Measurements from ENCODE around the gene PLD1.

Gene PLD1

GRCh38 chr3:171790898-171791691 is 19.2 kb downstream of the PLD1 start:
- no peak for FAIRE-seq

DNA sequence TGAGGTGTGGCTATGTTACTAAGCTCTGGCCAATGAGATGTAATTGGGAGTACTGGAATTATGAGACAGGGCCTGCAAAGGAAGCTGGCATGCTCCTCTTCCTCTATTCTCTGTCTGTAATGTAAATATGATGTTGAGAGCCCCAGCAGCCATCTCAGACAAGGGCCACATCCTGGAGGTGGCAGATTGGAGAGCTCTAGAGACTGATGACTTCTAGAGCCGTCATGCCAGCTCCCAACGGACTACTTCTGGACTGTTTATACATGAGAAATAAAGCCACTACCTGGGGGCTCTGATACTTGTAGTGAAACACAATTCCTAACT is 19.7 kb downstream of the PLD1 start:
- no peak for FAIRE-seq

GRCh38 chr3:171789759-171790505 is 20.4 kb downstream of the PLD1 start:
- FAIRE-seq, result no peak

GRCh38 chr3:171788546-171789351 is 21.5 kb downstream of the PLD1 start:
- no peak for FAIRE-seq

DNA sequence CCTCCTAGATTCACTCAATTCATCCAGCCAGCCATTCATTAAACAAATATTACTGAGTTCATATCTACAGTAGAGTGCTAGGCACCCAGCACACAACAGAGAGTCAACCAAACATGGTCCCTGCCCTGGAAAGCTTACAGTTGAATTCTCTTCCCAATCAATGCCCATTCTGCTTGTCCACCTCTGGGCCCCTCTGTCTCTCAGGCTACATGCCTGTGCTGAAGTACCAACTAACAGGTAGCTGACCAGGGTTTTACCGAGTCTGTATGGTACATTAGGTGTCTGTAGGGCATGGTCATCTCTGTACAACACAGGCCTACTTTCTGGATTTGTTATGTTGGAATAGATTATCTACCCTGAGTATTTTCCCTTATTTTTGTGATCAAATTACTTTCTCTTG is 23.3 kb downstream of the PLD1 start:
- FAIRE-seq, result no peak

DNA sequence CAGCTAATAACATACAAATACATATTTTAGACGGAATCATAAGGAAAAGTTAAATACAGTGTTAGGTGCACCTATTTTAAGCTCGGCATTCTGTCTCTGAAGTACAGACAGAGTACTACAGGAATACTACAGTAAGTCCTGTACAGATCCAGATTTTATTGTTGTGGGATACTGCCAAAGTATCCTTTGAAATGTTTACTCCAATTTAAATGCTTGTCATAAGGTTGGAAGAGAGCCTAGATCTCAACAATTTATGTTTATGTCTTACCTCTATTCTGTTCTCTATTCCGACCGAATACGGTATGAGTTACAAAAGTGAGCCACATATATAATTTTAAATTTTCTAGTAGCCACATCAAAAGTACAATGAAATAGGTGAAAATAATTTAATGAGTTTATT is 25.3 kb downstream of the PLD1 start:
- FAIRE-seq, result no peak

GRCh38 chr3:171784387-171784786 is 25.9 kb downstream of the PLD1 start:
- FAIRE-seq, result no peak

DNA sequence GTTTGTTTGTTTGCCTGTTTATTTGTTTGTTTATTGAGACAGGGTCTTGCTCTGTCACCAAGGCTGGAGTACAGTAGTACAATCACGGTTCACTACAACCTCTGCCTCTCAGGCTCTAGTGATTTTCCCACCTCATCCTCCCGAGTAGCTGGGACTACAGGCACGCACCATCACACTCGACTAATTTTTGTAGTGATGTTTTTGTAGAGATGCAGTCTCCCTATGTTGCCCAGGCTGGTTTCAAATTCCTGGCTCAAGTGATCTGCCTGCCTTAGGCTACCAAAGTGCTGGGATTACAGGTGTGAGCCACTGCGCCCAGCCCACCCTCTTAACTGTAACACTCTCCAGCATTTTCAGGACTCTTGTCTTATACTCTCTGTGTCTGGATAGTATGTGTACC is 26.7 kb downstream of the PLD1 start:
- FAIRE-seq, result no peak

DNA sequence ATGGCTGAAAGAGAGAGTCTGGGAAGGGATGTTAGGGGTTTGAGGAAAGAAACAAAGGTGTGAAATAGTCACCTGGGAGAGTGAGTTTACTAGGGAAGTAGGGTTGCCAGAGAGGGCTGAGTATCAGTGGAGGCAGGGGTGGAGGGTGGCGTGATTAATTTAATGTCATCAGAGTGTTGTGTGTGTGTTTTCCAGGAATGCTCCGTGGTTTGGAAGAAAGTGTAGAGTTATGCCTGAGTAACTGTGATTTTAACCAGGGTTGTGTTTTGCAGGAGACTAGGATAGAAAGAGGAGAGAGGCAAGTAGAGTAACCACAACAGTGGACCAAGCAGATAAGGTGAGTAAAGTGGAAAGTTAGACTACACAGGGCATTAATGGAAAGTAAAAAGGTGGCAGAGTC is 27.2 kb downstream of the PLD1 start:
- no peak for FAIRE-seq

DNA sequence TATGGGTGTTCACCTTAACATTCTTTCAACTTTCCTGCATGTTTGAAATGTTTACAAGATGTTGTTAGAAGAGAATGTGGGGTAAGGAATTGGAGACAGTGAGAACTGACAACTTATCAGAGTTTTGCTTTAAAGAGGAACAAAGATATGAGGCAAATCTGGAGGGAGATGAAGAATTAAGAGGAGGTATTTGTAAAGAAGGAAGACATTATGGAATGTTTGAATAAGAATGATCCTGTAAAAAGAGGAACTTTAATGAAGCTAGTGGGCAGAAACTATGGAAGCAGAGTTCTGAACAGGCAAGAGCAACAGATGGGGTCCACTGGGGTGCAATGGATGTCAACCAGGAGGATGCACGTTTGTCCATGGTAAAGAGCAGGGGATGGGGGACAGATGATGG is 27.7 kb downstream of the PLD1 start:
- FAIRE-seq, result no peak

GRCh38 chr3:171781711-171782127 is 28.6 kb downstream of the PLD1 start:
- FAIRE-seq, result peak; percentile 62

- FAIRE-seq, result no peak
Measured at GRCh38 chr3:171778493-171778892, 31.8 kb downstream of the PLD1 start.

GRCh38 chr3:171777596-171777995 is 32.7 kb downstream of the PLD1 start:
- FAIRE-seq, result no peak

- FAIRE-seq, result no peak
Measured at GRCh38 chr3:171776839-171777583, 33.3 kb downstream of the PLD1 start.

DNA sequence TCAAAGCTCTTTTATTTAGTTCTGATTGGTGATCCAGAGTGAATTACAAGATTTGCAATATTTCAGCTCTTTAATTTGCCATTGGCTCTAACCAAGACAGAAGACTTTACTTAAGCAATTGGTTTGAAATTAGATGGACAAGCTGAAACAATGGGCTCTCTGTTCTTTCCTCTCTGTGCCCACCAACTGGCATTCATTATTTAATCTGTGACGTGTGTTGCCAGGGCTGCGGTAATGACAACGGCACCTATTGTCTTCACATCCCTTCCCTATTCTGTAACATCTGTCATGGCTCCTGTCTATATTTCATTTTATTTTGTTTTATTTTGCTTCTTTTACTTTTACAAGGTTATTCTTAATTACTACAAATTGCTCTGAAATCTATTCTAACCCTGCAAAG is 33.9 kb downstream of the PLD1 start:
- FAIRE-seq, result no peak

DNA sequence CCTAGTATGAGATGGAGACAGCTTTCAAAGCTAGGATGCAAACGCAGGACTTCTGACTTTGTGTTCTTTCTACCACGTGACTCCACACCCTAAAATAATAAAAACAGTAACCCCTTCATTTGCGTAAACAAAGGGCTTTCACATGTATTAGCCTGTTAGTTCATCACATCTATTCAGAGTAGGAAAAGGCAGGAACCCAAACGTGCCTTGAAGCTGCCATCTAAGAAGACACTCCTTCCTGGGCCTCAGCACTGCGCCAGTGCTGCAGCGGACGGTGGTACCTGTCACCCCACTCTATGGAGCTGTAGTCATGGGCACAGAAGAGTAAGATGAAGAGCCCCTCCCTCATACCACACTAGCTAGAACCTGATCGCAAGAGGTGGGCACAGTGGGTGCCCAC is 34.3 kb downstream of the PLD1 start:
- FAIRE-seq, result no peak

- no peak for FAIRE-seq
Measured at GRCh38 chr3:171774521-171774920, 35.8 kb downstream of the PLD1 start.

DNA sequence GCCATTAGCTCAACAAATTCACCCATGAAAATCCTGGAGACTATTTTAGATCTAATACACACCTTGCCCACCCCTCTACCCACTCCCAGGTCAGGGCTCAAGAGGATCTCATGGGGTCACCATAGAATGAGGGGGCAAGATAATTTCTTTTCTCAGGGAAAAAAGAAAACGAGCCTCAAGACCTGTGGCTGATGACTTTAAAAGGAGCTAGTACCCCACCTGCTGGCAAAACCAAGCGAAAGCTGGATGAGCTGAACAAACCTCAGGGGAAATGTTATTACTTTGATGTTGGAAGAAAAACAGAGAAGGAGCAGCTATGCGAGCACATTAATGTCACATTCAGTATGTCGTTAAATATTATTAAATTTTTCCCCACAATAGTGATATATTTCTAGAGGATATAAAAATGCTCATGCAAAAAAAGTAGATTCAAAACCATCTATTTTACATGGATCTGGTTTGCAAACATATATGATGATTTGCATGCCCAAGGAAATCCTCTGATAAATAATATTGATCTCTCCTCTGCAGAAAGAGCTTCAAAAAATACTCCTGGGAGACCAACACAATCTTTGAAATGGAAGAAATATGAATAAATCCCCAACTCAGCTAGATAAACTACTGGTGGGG is 37.7 kb downstream of the PLD1 start:
- peak; percentile 52 for FAIRE-seq

- FAIRE-seq, result peak; percentile 91
Measured at GRCh38 chr3:171770689-171771620, 39.3 kb downstream of the PLD1 start.

DNA sequence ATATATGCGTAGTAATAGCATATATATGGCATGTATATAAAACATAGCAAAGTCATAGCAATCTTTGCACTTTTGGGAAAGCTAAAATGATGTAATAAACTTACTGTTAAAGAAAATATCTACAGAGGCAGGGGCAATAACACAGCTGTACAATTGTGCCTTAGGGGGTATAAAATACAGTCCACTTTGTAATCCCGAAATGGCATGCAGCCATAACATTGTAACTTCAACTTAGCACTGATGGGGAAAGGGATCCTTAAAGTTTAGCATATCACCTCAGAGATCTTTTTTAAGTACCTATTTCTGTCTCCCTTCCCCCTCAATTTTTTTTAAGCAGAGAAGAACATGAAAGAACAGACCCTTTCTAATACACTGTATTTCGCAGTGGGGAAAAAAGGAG is 40.8 kb downstream of the PLD1 start:
- no peak for FAIRE-seq

GRCh38 chr3:171768986-171769385 is 41.3 kb downstream of the PLD1 start:
- no peak for FAIRE-seq

Measured in TTC549 (cell line).